ENCODE results near the gene ADAM10.

DNA sequence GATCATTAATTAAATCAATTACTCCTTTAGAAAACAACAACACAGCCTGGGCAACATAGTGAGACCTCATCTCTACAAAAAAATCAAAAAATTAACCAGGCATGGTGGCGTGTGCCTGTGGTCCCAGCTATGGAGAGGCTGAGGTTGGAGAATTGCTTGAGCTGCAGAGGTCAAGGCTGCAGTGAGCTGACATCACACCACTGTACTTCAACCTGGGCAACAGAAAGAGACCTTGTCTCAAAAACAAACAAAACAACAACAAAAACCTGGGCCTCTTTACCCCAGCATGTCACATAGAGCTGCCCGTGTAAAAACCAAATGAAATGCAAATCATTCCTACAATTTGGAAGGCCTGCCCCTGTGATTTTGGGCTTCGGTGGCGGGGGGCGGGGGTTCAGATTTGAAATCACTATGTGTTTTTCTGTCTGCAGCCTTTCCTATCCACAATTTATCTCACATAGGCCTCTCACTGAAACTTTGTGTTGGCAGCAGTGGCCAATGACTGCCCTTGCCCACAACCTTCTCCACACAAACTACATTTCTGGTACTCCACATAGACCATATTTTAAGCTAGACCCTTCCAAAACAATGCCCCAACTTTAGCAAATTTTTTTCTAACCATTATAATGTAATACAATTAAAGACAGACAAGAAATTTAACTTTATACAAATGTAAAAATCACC, 6.5 kb downstream of the ADAM10 start:
- TF ChIP-seq, protein P1, sequence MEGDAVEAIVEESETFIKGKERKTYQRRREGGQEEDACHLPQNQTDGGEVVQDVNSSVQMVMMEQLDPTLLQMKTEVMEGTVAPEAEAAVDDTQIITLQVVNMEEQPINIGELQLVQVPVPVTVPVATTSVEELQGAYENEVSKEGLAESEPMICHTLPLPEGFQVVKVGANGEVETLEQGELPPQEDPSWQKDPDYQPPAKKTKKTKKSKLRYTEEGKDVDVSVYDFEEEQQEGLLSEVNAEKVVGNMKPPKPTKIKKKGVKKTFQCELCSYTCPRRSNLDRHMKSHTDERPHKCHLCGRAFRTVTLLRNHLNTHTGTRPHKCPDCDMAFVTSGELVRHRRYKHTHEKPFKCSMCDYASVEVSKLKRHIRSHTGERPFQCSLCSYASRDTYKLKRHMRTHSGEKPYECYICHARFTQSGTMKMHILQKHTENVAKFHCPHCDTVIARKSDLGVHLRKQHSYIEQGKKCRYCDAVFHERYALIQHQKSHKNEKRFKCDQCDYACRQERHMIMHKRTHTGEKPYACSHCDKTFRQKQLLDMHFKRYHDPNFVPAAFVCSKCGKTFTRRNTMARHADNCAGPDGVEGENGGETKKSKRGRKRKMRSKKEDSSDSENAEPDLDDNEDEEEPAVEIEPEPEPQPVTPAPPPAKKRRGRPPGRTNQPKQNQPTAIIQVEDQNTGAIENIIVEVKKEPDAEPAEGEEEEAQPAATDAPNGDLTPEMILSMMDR (IDR thresholded peaks at IDR 0.05; ENCODE audit: insufficient read depth, low read depth, low read length): no peak
- no peak for TF ChIP-seq EZH2 (IDR thresholded peaks at IDR 0.05; ENCODE audit: insufficient read depth, low read length)
